Measurements from ENCODE around the gene TOMM34. TPM values are rescaled to one million over a fixed set of nuclear protein-coding genes. Genes with fewer than 3 reads are reported as not detected.

Gene TOMM34
- total RNA-seq, 1 experiment from 2014 or later: 35.9 TPM

DNA sequence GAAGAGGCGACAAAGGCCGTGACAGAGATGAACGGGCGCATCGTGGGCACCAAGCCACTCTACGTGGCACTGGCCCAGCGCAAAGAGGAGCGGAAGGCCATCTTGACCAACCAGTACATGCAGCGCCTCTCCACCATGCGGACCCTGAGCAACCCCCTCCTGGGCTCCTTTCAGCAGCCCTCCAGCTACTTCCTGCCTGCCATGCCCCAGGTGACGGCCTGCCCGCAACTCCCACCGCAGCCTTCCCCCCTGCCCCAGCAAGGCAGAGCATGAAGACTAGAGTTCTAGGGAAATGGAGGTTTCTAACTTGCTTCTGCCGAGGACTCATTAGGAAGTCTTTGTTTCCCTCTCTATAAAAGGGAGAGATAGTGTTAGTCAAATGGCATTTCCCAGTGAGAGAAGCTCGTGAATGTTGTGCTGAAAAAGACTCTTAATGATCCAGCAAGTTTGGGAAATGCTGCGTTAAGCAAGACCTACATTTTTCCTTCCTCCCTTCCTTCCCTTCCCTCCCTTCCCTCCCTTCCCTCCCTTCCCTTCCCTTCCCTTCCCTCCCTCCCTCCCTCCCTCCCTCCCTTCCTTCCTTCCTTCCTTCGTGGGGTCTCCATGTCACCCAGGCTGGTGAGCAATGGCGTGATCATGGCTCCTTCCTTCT is 29.6 kb downstream of the TOMM34 start (continued):
- TF ChIP-seq, protein P1, sequence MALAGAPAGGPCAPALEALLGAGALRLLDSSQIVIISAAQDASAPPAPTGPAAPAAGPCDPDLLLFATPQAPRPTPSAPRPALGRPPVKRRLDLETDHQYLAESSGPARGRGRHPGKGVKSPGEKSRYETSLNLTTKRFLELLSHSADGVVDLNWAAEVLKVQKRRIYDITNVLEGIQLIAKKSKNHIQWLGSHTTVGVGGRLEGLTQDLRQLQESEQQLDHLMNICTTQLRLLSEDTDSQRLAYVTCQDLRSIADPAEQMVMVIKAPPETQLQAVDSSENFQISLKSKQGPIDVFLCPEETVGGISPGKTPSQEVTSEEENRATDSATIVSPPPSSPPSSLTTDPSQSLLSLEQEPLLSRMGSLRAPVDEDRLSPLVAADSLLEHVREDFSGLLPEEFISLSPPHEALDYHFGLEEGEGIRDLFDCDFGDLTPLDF (CRISPR knock-in tag; IDR thresholded peaks at IDR 0.05): no peak
- TF ChIP-seq NR2C2 (CRISPR knock-in tag; IDR thresholded peaks at IDR 0.05): no peak
- TF ChIP-seq GTF2I (CRISPR knock-in tag; conservative IDR thresholded peaks at IDR 0.05): no peak

DNA sequence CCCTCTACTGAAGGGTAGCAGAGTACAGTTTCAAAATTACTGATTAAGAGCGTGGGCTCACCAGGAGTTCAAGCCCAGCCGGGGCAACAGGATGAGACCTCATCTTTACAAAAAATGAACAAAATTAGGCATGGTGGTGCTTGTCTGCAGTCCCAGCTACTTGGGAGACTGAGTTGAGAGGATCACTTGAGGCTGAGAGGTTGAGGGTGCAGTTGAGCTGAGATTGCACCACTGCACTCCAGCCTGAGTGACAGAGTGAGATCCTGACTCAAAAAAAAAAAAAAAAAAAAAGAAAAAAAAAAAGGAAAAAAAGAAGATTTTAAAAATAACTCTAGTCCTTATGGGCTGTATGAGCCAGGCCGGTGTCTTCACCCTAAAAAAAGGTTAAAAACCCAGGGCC is 31.6 kb downstream of the TOMM34 start:
- no peaks in the 10 kb centered on the region for H3K27me3 Mint-ChIP-seq (ENCODE audit: low read depth)
- H3K27ac Mint-ChIP-seq: no peak overlapping the region
- no peak overlapping the region for H3K4me3 Mint-ChIP-seq
- ChIA-PET POLR2A (no interaction called here), CTCF (no interaction called here)
- H3K4me1 Mint-ChIP-seq: no peaks in the 10 kb centered on the region
- ATAC-seq (no peak), DNase-seq (ENCODE audit: low spot score) (no peak)
- TF ChIP-seq ZBTB21 (CRISPR knock-in tag; IDR thresholded peaks at IDR 0.05; ENCODE audit: borderline replicate concordance) (no peak), IRF2 (CRISPR knock-in tag; IDR thresholded peaks at IDR 0.05; ENCODE audit: borderline replicate concordance, low read depth) (no peak), ZNF317 (CRISPR knock-in tag; IDR thresholded peaks at IDR 0.05; ENCODE audit: borderline replicate concordance, low read depth) (no peak), FOXJ3 (CRISPR knock-in tag; IDR thresholded peaks at IDR 0.05; ENCODE audit: borderline replicate concordance) (no peak), ZNF232 (CRISPR knock-in tag; IDR thresholded peaks at IDR 0.05) (no peak), KAT7 (CRISPR knock-in tag; IDR thresholded peaks at IDR 0.05; ENCODE audit: borderline replicate concordance) (no peak), TP53 (CRISPR knock-in tag; IDR thresholded peaks at IDR 0.05) (no peak), ZNF138 (CRISPR knock-in tag; conservative IDR thresholded peaks at IDR 0.05) (no peak), ZNF396 (CRISPR knock-in tag; IDR thresholded peaks at IDR 0.05; ENCODE audit: borderline replicate concordance) (no peak), MXD4 (CRISPR knock-in tag; IDR thresholded peaks at IDR 0.05; ENCODE audit: borderline replicate concordance) (no peak)
- TF ChIP-seq, protein P2, sequence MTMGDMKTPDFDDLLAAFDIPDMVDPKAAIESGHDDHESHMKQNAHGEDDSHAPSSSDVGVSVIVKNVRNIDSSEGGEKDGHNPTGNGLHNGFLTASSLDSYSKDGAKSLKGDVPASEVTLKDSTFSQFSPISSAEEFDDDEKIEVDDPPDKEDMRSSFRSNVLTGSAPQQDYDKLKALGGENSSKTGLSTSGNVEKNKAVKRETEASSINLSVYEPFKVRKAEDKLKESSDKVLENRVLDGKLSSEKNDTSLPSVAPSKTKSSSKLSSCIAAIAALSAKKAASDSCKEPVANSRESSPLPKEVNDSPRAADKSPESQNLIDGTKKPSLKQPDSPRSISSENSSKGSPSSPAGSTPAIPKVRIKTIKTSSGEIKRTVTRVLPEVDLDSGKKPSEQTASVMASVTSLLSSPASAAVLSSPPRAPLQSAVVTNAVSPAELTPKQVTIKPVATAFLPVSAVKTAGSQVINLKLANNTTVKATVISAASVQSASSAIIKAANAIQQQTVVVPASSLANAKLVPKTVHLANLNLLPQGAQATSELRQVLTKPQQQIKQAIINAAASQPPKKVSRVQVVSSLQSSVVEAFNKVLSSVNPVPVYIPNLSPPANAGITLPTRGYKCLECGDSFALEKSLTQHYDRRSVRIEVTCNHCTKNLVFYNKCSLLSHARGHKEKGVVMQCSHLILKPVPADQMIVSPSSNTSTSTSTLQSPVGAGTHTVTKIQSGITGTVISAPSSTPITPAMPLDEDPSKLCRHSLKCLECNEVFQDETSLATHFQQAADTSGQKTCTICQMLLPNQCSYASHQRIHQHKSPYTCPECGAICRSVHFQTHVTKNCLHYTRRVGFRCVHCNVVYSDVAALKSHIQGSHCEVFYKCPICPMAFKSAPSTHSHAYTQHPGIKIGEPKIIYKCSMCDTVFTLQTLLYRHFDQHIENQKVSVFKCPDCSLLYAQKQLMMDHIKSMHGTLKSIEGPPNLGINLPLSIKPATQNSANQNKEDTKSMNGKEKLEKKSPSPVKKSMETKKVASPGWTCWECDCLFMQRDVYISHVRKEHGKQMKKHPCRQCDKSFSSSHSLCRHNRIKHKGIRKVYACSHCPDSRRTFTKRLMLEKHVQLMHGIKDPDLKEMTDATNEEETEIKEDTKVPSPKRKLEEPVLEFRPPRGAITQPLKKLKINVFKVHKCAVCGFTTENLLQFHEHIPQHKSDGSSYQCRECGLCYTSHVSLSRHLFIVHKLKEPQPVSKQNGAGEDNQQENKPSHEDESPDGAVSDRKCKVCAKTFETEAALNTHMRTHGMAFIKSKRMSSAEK (CRISPR knock-in tag; IDR thresholded peaks at IDR 0.05; ENCODE audit: borderline replicate concordance): no peak
- TF ChIP-seq, protein P3, sequence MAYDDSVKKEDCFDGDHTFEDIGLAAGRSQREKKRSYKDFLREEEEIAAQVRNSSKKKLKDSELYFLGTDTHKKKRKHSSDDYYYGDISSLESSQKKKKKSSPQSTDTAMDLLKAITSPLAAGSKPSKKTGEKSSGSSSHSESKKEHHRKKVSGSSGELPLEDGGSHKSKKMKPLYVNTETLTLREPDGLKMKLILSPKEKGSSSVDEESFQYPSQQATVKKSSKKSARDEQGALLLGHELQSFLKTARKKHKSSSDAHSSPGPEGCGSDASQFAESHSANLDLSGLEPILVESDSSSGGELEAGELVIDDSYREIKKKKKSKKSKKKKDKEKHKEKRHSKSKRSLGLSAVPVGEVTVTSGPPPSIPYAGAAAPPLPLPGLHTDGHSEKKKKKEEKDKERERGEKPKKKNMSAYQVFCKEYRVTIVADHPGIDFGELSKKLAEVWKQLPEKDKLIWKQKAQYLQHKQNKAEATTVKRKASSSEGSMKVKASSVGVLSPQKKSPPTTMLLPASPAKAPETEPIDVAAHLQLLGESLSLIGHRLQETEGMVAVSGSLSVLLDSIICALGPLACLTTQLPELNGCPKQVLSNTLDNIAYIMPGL (CRISPR knock-in tag; IDR thresholded peaks at IDR 0.05): no peak
- TF ChIP-seq, protein P4, sequence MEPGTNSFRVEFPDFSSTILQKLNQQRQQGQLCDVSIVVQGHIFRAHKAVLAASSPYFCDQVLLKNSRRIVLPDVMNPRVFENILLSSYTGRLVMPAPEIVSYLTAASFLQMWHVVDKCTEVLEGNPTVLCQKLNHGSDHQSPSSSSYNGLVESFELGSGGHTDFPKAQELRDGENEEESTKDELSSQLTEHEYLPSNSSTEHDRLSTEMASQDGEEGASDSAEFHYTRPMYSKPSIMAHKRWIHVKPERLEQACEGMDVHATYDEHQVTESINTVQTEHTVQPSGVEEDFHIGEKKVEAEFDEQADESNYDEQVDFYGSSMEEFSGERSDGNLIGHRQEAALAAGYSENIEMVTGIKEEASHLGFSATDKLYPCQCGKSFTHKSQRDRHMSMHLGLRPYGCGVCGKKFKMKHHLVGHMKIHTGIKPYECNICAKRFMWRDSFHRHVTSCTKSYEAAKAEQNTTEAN (CRISPR knock-in tag; IDR thresholded peaks at IDR 0.05): no peak
- TF ChIP-seq, protein P5, sequence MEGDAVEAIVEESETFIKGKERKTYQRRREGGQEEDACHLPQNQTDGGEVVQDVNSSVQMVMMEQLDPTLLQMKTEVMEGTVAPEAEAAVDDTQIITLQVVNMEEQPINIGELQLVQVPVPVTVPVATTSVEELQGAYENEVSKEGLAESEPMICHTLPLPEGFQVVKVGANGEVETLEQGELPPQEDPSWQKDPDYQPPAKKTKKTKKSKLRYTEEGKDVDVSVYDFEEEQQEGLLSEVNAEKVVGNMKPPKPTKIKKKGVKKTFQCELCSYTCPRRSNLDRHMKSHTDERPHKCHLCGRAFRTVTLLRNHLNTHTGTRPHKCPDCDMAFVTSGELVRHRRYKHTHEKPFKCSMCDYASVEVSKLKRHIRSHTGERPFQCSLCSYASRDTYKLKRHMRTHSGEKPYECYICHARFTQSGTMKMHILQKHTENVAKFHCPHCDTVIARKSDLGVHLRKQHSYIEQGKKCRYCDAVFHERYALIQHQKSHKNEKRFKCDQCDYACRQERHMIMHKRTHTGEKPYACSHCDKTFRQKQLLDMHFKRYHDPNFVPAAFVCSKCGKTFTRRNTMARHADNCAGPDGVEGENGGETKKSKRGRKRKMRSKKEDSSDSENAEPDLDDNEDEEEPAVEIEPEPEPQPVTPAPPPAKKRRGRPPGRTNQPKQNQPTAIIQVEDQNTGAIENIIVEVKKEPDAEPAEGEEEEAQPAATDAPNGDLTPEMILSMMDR (IDR thresholded peaks at IDR 0.05): no peak
- TF ChIP-seq, protein P6, sequence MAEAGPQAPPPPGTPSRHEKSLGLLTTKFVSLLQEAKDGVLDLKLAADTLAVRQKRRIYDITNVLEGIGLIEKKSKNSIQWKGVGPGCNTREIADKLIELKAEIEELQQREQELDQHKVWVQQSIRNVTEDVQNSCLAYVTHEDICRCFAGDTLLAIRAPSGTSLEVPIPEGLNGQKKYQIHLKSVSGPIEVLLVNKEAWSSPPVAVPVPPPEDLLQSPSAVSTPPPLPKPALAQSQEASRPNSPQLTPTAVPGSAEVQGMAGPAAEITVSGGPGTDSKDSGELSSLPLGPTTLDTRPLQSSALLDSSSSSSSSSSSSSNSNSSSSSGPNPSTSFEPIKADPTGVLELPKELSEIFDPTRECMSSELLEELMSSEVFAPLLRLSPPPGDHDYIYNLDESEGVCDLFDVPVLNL (CRISPR knock-in tag; IDR thresholded peaks at IDR 0.05; ENCODE audit: borderline replicate concordance, low read depth): no peak
- TF ChIP-seq, protein P7, sequence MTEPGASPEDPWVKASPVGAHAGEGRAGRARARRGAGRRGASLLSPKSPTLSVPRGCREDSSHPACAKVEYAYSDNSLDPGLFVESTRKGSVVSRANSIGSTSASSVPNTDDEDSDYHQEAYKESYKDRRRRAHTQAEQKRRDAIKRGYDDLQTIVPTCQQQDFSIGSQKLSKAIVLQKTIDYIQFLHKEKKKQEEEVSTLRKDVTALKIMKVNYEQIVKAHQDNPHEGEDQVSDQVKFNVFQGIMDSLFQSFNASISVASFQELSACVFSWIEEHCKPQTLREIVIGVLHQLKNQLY (CRISPR knock-in tag; IDR thresholded peaks at IDR 0.05): no peak
- peaks cover 34% of the 10 kb centered on the region for H3K36me3 Mint-ChIP-seq
- no peaks in the 10 kb centered on the region for H3K9me3 Mint-ChIP-seq
